GM19023 (cell line): ENCODE data around the gene TMCO4.
"Not testable (repeated sequence)": the region's sequence is repeated elsewhere in the genome, so short reads cannot be mapped to it uniquely, and the experiment has no call there.

Experiments
- ATAC-seq: cut with Tn5 transposase; IDR thresholded peaks from one replicate; pipeline ENCODE4 v1.9.1; 2021; ENCODE audit warnings: mild to moderate bottlenecking, moderate library complexity; ENCODE audit not compliant: unreplicated experiment

Gene TMCO4

GRCh38 chr1:19799230-19800075 is at the start of gene TMCO4:
TMCO4 (minus strand) TSS chr1:19799916; CDS start chr1:19780758, 19,158 bp downstream.
- peak; percentile 65 for ATAC-seq

- not testable (repeated sequence) for ATAC-seq
These were observed 49.6 kb upstream of the TMCO4 start for GRCh38 chr1:19849307-19849706.

GRCh38 chr1:19847334-19847733 is 47.6 kb upstream of the TMCO4 start:
- ATAC-seq: not testable (repeated sequence)

DNA sequence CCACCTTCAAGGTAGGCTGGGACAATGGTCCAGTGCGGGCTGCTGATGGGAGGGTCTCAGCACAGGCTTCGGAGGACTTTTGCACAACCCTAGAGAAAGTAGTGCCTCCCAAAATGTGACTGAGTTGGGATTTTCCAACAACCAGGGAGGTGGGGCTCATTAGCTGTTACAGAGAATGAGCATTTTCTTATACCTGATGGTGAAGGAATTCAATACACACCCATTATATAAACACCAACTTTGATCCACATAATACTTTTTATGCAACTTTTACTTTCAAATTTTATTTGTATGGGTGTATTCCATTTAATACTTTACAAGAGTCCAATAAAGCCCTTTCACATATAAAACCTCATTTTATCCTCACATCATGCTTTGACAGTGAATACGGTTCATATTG is 46.6 kb upstream of the TMCO4 start:
- no peak for ATAC-seq

DNA sequence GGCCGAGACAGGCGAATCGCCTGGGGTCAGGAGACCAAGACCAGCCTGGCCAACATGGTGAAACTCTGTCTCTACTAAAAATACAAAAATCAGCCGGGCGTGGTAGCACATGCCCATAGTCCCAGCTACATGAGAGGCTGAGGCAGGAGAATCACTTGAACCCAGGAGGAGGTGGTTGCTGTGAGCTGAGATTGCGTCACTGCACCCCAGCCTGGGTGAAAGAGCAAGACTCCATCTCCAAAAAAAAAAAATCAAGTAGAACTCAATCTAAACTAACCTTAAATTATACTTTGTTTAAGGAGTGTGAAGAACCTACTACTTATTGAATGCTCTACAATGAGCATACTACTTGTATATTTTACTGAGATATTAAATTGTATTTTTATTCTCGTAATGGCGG is 45.8 kb upstream of the TMCO4 start:
- ATAC-seq: no peak

DNA sequence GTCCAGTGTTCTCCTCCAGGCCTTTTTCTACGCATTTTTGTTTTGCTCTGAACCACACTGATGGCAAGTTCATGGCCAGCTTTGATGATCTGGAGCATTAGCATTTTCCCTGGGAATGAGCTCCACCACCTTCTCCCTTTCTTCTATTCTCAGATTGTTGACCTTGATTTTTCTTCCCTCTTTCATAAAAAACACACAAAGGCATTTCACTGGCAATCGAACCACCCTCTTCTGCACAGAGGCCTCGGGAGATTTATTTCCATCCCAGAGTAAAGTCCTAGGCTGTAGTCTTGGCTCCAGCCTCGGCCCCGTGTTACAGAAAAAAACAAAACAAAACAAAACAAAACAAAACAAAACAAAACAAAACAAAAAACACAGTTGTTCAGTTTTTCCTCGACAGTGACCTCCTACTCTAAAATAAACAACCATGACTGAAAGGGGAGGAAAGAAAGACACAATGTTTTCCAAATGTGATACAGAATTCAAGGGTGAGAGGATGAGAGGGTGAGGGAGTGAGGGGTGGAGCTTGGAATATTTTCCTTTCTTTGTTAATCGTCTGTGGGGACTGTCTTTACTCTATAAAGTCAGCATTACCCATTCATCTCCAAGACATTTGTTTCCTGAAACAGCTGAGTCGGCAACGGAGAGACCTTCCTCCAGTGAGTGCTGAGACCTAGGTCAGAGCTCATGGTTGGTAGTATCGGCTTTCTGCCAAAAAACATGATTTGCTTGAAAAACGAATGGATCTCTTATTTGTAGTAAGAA is 45.2 kb upstream of the TMCO4 start:
- ATAC-seq: no peak

GRCh38 chr1:19840228-19840627 is 40.5 kb upstream of the TMCO4 start:
- ATAC-seq: no peak

GRCh38 chr1:19837866-19838265 is 38.1 kb upstream of the TMCO4 start:
- no peak for ATAC-seq

- ATAC-seq: no peak
These were observed 35.9 kb upstream of the TMCO4 start for GRCh38 chr1:19835578-19835977.

- no peak for ATAC-seq
These were observed 31.7 kb upstream of the TMCO4 start for GRCh38 chr1:19831441-19831840.

DNA sequence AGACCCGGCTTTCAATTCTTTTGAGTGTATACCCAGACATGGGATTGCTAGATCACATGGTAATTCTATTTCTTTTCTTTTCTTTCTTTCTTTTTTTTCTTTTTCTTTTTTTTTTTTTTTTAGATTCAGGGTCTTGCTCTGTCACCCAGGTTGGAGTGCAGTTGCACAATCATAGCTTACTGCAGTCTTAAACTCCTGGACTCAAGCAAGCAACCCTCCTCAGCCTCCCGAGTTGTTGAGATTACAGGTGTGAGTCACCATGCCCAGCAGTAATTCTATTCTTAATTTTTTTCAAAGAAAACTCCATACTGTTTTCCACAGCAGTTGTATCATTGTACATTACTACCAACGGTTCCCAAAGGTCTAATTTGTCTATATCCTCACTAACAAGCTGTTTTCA is 28.8 kb upstream of the TMCO4 start:
- ATAC-seq: no peak

DNA sequence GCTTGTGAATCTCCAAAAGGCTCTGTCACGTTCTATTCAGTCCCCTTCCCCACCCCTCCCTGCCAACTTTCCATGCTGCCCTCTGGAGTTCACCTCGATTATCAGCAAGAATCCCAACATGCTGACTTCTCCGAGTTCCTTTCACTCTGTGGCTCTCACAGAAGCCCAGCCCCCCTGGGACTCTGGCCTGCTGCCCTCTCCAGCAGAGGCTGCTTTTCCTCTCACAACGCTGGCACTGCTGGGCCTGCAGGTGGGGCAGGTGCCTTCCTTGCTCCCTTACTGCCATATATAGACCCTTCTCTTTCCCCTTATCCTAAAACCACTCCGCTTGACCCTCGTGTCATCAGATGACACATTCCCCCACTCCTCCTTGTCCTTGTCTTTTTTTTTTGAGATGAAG is 25.6 kb upstream of the TMCO4 start:
- ATAC-seq: no peak

GRCh38 chr1:19824541-19824940 is 24.8 kb upstream of the TMCO4 start:
- ATAC-seq: no peak

- ATAC-seq: no peak
These were observed 24.3 kb upstream of the TMCO4 start for GRCh38 chr1:19824036-19824435.

DNA sequence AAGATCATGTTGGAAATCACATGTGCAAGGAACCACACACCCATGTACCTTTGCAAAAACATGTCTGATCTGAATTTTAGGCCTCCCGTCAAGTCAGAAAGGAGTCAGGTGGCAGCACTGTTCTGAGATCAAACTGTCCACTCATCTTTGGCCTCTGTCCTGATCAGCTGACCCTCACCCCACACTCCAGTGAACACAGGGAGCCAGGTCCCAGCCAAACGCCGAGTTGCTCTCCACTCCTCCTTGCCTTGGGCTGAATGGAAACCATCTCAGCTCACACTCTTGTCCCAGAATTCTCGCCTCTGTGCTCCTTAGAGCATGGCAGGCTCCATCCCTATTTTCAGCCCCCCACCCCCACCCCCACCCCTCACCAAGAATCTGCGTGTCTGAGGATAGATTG is 20.0 kb upstream of the TMCO4 start:
- ATAC-seq: no peak

DNA sequence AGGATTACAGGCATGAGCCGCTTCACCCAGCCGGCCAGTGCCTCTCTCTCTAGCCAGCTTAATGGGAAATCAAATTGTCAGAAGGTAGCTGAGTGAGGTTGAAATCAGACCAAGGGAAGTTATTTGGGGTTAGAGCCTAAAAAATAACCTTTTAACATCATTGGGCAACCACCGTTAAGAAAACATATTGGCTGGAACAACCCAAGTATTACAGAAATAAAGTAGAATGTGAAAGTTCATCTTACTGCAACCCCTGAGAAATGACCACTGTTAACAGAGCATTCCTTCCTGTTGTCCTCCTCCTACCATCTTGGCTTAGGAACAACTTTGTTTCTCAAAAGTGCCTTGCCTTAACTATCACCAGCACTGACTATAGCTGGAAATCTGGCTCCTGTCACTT is 18.6 kb upstream of the TMCO4 start:
- ATAC-seq: no peak

DNA sequence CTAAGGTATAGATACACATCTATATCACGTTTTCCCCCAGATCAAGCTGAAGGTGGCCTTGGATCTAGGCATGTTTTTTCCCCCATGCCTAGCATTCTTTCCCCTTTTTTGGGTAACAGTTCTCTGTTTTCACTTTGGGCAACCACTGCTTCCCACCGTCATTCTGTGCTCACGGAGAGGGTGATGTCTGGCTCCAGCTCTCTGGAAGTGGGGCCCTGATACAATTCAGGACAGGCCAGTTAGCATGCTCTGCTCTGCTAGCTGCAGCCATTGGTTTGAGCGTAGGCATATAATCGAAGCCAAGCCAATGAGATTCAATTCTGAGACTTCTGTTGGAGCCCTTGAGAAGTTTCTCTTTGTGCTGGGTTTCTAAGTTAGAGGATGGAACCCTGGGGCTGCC is 17.4 kb upstream of the TMCO4 start:
- ATAC-seq: no peak

DNA sequence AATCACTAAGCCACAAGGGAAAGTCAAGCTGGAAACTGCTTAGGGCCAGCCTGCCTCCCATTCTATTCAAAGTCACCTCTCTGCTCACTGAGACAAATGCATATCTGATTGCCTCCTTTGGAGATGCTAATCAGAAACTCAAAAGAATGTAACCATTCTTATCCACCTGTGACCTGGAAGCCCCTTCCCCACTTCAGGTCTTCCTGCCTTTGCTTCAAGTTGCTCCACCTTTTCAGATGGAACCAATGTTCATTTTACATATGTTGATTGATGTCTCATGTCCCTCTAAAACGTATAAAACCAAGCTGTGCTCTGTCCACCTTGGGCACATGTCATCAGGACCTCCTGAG is 17.0 kb upstream of the TMCO4 start:
- not testable (repeated sequence) for ATAC-seq

- ATAC-seq: no peak
These were observed 16.4 kb upstream of the TMCO4 start for GRCh38 chr1:19815801-19816736.

GRCh38 chr1:19814681-19815503 is 15.2 kb upstream of the TMCO4 start, which contains the start of gene RNF186:
RNF186 (minus strand) TSS chr1:19815283; CDS start chr1:19815101, 182 bp downstream.
- ATAC-seq: no peak
